ENCODE measurements around the gene MAPT. TPM values are rescaled to one million over a fixed set of nuclear protein-coding genes. Genes with fewer than 3 reads are reported as not detected.

The MAPT gene
- total RNA-seq, 2 experiments from 2014 or later: 1.3 to 1.4 TPM

- Mint-ChIP-seq H3K27me3 (peaks cover 13% of the 10 kb centered on the region), H3K4me3 (no peak overlapping the region), H3K27ac (no peak overlapping the region), H3K4me1 (ENCODE audit: low read depth) (no peaks in the 10 kb centered on the region), H3K36me3 (ENCODE audit: low read depth) (no peaks in the 10 kb centered on the region), H3K9me3 (no peaks in the 10 kb centered on the region)
- ChIA-PET CTCF (interaction anchor here (1.9 kb wide), 1 partner anchor 14 kb away, joined by 4 read pairs; no protein-coding TSS in a partner anchor), POLR2A (no interaction called here)
- intact Hi-C loops (cut with micrococcal nuclease): no loop called here
- TF ChIP-seq CTCF (IDR thresholded peaks at IDR 0.05): no peak
- DNase-seq (no peak), ATAC-seq (no peak)
Measured at GRCh38 chr17:45965812-45966211, 71.5 kb downstream of the MAPT start.

- Mint-ChIP-seq H3K36me3 (ENCODE audit: low read depth) (no peaks in the 10 kb centered on the region), H3K27ac (no peak overlapping the region), H3K9me3 (no peaks in the 10 kb centered on the region), H3K4me3 (no peak overlapping the region), H3K27me3 (peaks cover 13% of the 10 kb centered on the region), H3K4me1 (ENCODE audit: low read depth) (no peaks in the 10 kb centered on the region)
- no peak for DNase-seq
- no peak for ATAC-seq
- POLR2A ChIA-PET: no interaction called here
- CTCF ChIA-PET: interaction anchor here (1.0 to 1.9 kb wide), 2 partner anchors 13 to 18 kb away, joined by 4 read pairs; no protein-coding TSS in a partner anchor
- TF ChIP-seq CTCF (IDR thresholded peaks at IDR 0.05): no peak
- intact Hi-C loops (cut with micrococcal nuclease): no loop called here
Measured at GRCh38 chr17:45966606-45967280, 72.4 kb downstream of the MAPT start.

GRCh38 chr17:45967378-45967777, 73.0 kb downstream of the MAPT start:
- Mint-ChIP-seq H3K4me3 (no peak overlapping the region), H3K36me3 (ENCODE audit: low read depth) (no peaks in the 10 kb centered on the region), H3K4me1 (ENCODE audit: low read depth) (no peaks in the 10 kb centered on the region), H3K27me3 (peaks cover 15% of the 10 kb centered on the region), H3K27ac (no peak overlapping the region), H3K9me3 (peaks cover 2% of the 10 kb centered on the region)
- ChIA-PET CTCF (interaction anchor here (1.0 to 1.9 kb wide), 2 partner anchors 12 to 18 kb away, joined by 4 read pairs; no protein-coding TSS in a partner anchor), POLR2A (no interaction called here)
- intact Hi-C loops (cut with micrococcal nuclease): no loop called here
- TF ChIP-seq CTCF (IDR thresholded peaks at IDR 0.05): no peak
- DNase-seq (no peak), ATAC-seq (no peak)

- ChIA-PET CTCF (no interaction called here), POLR2A (no interaction called here)
- no peak for TF ChIP-seq CTCF (IDR thresholded peaks at IDR 0.05)
- no peak for ATAC-seq
- intact Hi-C loops (cut with micrococcal nuclease): no loop called here
- H3K36me3 Mint-ChIP-seq (ENCODE audit: low read depth): no peaks in the 10 kb centered on the region
- H3K9me3 Mint-ChIP-seq: peaks cover 2% of the 10 kb centered on the region
- no peak for DNase-seq
- peaks cover 17% of the 10 kb centered on the region for H3K27me3 Mint-ChIP-seq
- H3K27ac Mint-ChIP-seq: no peak overlapping the region
- H3K4me1 Mint-ChIP-seq (ENCODE audit: low read depth): no peaks in the 10 kb centered on the region
- H3K4me3 Mint-ChIP-seq: no peak overlapping the region
Measured at GRCh38 chr17:45968732-45969131, 74.4 kb downstream of the MAPT start.

- ATAC-seq (no peak), DNase-seq (no peak)
- Mint-ChIP-seq H3K4me1 (ENCODE audit: low read depth) (no peaks in the 10 kb centered on the region), H3K27me3 (peaks cover 17% of the 10 kb centered on the region), H3K36me3 (ENCODE audit: low read depth) (no peaks in the 10 kb centered on the region), H3K27ac (no peak overlapping the region), H3K4me3 (no peak overlapping the region), H3K9me3 (peaks cover 2% of the 10 kb centered on the region)
- intact Hi-C loops (cut with micrococcal nuclease): no loop called here
- no peak for TF ChIP-seq CTCF (IDR thresholded peaks at IDR 0.05)
- ChIA-PET POLR2A (no interaction called here), CTCF (no interaction called here)
Measured at GRCh38 chr17:45969726-45970125, 75.4 kb downstream of the MAPT start.

Measured in activated CD8-positive, alpha-beta T cell treated with anti-CD3 and anti-CD28 coated beads for 36 hours (primary cell).